Effector CD4-positive, alpha-beta T cell (primary cell): ENCODE results near the gene FLT3LG.
"Not testable (repeated sequence)": the region's sequence is repeated elsewhere in the genome, so short reads cannot be mapped to it uniquely, and the experiment has no call there.

ENCODE experiments used
- DNase-seq: peaks from one replicate; pipeline ENCODE4 v3.0.0-alpha.2; 2020

FLT3LG gene

GRCh38 chr19:49463960-49464740 is 9.9 kb upstream of the FLT3LG start:
- DNase-seq = no peak

GRCh38 chr19:49465371-49465770 is 8.6 kb upstream of the FLT3LG start:
- DNase-seq = no peak

- no peak for DNase-seq
Observed at GRCh38 chr19:49468199-49468598, 5.8 kb upstream of the FLT3LG start.

GRCh38 chr19:49468746-49469447 is 5.1 kb upstream of the FLT3LG start:
- DNase-seq = peak; percentile 85

GRCh38 chr19:49469828-49470614 is 4.0 kb upstream of the FLT3LG start:
- peak; percentile 73 for DNase-seq

GRCh38 chr19:49470615-49470978 is 3.4 kb upstream of the FLT3LG start:
- no peak for DNase-seq

GRCh38 chr19:49472936-49473335 is 1.1 kb upstream of the FLT3LG start:
- DNase-seq = no peak

- not testable (repeated sequence) for DNase-seq
Observed at GRCh38 chr19:49473501-49473867, 531 bp upstream of the FLT3LG start.

GRCh38 chr19:49474542-49474924 is 518 bp downstream of the FLT3LG start:
- no peak for DNase-seq

GRCh38 chr19:49475191-49475917 is 1.3 kb downstream of the FLT3LG start:
- no peak for DNase-seq

- DNase-seq = peak; percentile 53
Observed at GRCh38 chr19:49475995-49476880, 2.2 kb downstream of the FLT3LG start.

GRCh38 chr19:49479975-49480628 is 6.1 kb downstream of the FLT3LG start:
- no peak for DNase-seq

- no peak for DNase-seq
Observed at GRCh38 chr19:49481020-49481683, 7.1 kb downstream of the FLT3LG start.

- no peak for DNase-seq
Observed at GRCh38 chr19:49486232-49486631, 12.2 kb downstream of the FLT3LG start.

GRCh38 chr19:49486710-49487276 is 12.8 kb downstream of the FLT3LG start:
- DNase-seq = no peak

GRCh38 chr19:49487277-49488045 is 13.4 kb downstream of the FLT3LG start, which contains the start of gene RPL13A:
TSS of gene RPL13A (plus strand) at chr19:49487608. CDS start at chr19:49487630, 22 bp downstream.
- DNase-seq = peak; percentile 99

GRCh38 chr19:49488046-49488862 is 14.2 kb downstream of the FLT3LG start:
- DNase-seq = no peak

- DNase-seq = no peak
Observed at GRCh38 chr19:49488863-49489537, 15.0 kb downstream of the FLT3LG start.
